Kidney (tissue), 14 donors: ENCODE data around the gene ACBD6. TPM values are rescaled to one million over a fixed set of nuclear protein-coding genes. Genes with fewer than 3 reads are reported as not detected.

ENCODE experiments used
- DNase-seq, 5 donors: peaks; one replicate each; pipeline ENCODE4 v3.0.0-alpha.2; 2013 to 2020
- FAIRE-seq: peaks from 2 replicates; lab custom pipeline; 2012; peaks lifted over from hg19 to GRCh38; lab: Jason Lieb, UNC
- H3K27ac ChIP-seq, 2 donors: one replicate each; pipeline ENCODE4 v1.7.0; 2013; ENCODE audit warnings: low read depth in 2 of 2, low read length in 2 of 2, inconsistent platforms in 1 of 2
- H3K27me3 ChIP-seq: one replicate; pipeline ENCODE4 v1.7.1; 2013; ENCODE audit warnings: low read length, inconsistent platforms; ENCODE audit not compliant: control insufficient read depth, insufficient read depth
- H3K36me3 ChIP-seq, 3 donors: one replicate each; pipeline versions ENCODE4 v1.7.0 to v1.7.1; 2013; ENCODE audit warnings: low read length in 3 of 3, control low read depth in 1 of 3, inconsistent platforms in 1 of 3; ENCODE audit not compliant: insufficient read depth in 3 of 3, control insufficient read depth in 2 of 3
- H3K4me1 ChIP-seq, 3 donors: one replicate each; pipeline versions ENCODE4 v1.7.0 to v1.7.1; 2013; ENCODE audit warnings: low read length in 3 of 3, inconsistent platforms in 1 of 3, low read depth in 1 of 3; ENCODE audit not compliant: control insufficient read depth in 2 of 3, insufficient read depth in 2 of 3
- H3K4me3 ChIP-seq, 3 donors: one replicate each; pipeline versions ENCODE4 v1.7.0 to v1.8.1; 2013; ENCODE audit warnings: low read length in 3 of 3, control low read depth in 1 of 3, inconsistent platforms in 1 of 3
- H3K9ac ChIP-seq, 3 donors: one replicate each; pipeline versions ENCODE4 v1.7.0 to v1.7.1; 2013; ENCODE audit warnings: low read length in 3 of 3, control low read depth in 1 of 3, inconsistent platforms in 1 of 3
- H3K9me3 ChIP-seq, 3 donors: one replicate each; pipeline versions ENCODE4 v1.7.0 to v1.7.1; 2013; ENCODE audit warnings: low read length in 3 of 3, control low read depth in 1 of 3, inconsistent platforms in 1 of 3; ENCODE audit not compliant: control insufficient read depth in 2 of 3, insufficient read depth in 1 of 3
- intact Hi-C: fragments of 100-400 bp; cut with DNase I; formaldehyde crosslinking; loops from one replicate; pipeline ENCODE4 v1.11.1; 2022
- polyA plus RNA-seq: library from polyadenylated mRNA; stranded (reverse); fragments of 350-450 nt; fragmentation: Illumina TruSeq; extraction: RNeasy Lipid Tissue Mini Kit (QIAGEN cat#74804); gene quantifications from one replicate; pipeline ENCODE4 v1.2.3, GENCODE V29; 2014; ENCODE audit warnings: low read depth, low replicate concordance; ENCODE audit not compliant: insufficient read depth
- total RNA-seq: library from RNA; stranded (reverse); fragmentation: NEBNext Ultra II Directional; extraction: Animal tissue kit (Norgen Biotek cat#: 25700); gene quantifications from one replicate; pipeline ENCODE4 v1.2.1, GENCODE V29; 2021
- TF ChIP-seq, protein P1 (sequence below): IDR thresholded peaks from 3 replicates; pipeline ENCODE4 v1.5.1; 2012; ENCODE audit warnings: mild to moderate bottlenecking, moderate library complexity, borderline replicate concordance; ENCODE audit not compliant: insufficient read depth; ENCODE audit errors: extremely low read depth
- donor health status: control.
- donor health status: control.
- donor health status: control.
- donor health status: control.
- donor health status: control.
- donor health status: DM: yes; HTN: yes; CAD: no.
- donor health status: Normal renal cell carcinoma (clear cell type).

The ACBD6 gene
- total and polyA plus RNA-seq, 2 donors from 2014 or later, result 30.9 to 36.4 TPM

DNA sequence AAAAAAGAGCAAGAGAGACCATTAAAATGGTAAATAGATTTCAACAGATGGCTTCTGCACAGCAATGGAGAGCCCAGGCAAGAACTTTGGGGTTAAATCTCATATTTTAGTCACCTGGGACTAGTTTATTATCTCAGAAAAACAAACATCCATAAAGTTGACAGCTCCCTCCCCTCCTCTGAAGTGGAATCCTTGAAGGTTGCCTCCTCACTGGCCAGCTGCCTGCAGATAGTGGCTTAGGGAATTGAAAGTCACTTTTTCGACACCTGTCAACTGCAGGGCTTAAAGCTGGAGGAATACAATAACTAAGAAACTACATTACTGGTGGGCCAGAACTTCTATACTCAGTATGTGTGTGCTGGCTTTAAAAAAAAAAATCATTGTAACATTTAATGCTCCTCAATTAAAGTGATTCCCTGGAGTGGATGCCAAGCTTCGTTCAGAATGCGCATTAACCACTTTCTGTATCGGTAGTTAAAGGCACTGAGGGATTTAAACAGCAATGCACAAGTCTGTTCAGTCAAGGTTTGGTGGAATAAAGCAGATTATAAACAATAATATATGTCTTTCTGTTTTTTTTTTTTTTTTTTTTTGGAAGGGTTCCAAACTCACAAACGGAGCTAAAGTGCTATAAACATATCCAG lies 219.9 kb downstream of the ACBD6 start:
- FAIRE-seq, result no peak
- Histone ChIP-seq H3K4me3 (no peak overlapping the region), H3K9me3 (no peaks in the 10 kb centered on the region), H3K4me1 (no peaks in the 10 kb centered on the region), H3K27me3 (no peaks in the 10 kb centered on the region), H3K27ac (no peak overlapping the region), H3K36me3 (no peaks in the 10 kb centered on the region), H3K9ac (no peak overlapping the region)
- DNase-seq, result no peak
- intact Hi-C loops, result no loop called here
- TF ChIP-seq, protein P1, sequence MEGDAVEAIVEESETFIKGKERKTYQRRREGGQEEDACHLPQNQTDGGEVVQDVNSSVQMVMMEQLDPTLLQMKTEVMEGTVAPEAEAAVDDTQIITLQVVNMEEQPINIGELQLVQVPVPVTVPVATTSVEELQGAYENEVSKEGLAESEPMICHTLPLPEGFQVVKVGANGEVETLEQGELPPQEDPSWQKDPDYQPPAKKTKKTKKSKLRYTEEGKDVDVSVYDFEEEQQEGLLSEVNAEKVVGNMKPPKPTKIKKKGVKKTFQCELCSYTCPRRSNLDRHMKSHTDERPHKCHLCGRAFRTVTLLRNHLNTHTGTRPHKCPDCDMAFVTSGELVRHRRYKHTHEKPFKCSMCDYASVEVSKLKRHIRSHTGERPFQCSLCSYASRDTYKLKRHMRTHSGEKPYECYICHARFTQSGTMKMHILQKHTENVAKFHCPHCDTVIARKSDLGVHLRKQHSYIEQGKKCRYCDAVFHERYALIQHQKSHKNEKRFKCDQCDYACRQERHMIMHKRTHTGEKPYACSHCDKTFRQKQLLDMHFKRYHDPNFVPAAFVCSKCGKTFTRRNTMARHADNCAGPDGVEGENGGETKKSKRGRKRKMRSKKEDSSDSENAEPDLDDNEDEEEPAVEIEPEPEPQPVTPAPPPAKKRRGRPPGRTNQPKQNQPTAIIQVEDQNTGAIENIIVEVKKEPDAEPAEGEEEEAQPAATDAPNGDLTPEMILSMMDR, result no peak

DNA sequence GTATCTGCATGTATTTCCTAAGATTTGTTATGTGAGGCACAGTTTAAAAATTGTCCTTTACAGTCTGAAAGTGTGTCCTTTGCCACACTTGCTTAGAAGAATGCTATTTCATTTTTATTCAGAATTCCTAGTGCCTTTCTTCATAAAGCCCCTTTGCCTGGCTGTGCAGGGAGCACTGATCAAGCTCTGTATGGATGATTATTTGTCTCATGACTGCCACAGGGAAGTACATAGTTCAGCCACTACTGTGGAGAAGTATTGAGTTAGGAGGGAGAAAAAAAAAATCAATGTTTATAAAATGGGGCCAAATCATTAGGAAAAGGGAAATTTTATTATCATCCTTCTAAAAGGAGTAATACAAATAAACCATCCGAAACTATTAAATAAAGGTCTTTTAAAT lies 220.9 kb downstream of the ACBD6 start:
- no peak overlapping the region for H3K9ac ChIP-seq
- intact Hi-C loops, result no loop called here
- H3K4me1 ChIP-seq, result no peaks in the 10 kb centered on the region
- TF ChIP-seq, protein P1, result no peak
- no peaks in the 10 kb centered on the region for H3K36me3 ChIP-seq
- no peak for DNase-seq
- no peak overlapping the region for H3K27ac ChIP-seq
- no peak for FAIRE-seq
- H3K4me3 ChIP-seq, result no peak overlapping the region
- H3K9me3 ChIP-seq, result no peaks in the 10 kb centered on the region
- H3K27me3 ChIP-seq, result no peaks in the 10 kb centered on the region

DNA sequence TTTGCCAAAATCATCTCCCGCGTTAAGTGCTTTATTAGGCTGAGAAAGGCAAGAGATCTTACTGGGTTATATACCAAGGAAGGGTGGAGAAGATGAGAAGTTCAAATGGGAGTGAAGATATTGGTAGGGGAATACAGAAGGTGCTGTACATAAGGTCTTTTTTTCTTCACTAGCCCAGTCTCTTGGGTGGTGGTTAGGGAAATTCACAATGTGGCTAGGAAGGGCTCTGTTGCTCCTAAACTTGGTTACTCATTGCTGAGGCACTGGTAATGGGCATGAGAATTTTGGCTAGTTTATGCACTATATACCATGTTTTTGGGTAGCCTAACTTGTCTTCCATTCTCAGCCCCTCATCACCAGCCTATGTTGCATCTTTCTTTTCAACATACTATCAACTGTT lies 221.8 kb downstream of the ACBD6 start:
- intact Hi-C loops, result no loop called here
- Histone ChIP-seq H3K27me3 (no peaks in the 10 kb centered on the region), H3K9me3 (no peaks in the 10 kb centered on the region), H3K36me3 (no peaks in the 10 kb centered on the region), H3K4me1 (no peaks in the 10 kb centered on the region), H3K9ac (no peak overlapping the region), H3K27ac (no peak overlapping the region), H3K4me3 (no peak overlapping the region)
- FAIRE-seq, result no peak
- DNase-seq, result no peak
- TF ChIP-seq, protein P1, result no peak

DNA sequence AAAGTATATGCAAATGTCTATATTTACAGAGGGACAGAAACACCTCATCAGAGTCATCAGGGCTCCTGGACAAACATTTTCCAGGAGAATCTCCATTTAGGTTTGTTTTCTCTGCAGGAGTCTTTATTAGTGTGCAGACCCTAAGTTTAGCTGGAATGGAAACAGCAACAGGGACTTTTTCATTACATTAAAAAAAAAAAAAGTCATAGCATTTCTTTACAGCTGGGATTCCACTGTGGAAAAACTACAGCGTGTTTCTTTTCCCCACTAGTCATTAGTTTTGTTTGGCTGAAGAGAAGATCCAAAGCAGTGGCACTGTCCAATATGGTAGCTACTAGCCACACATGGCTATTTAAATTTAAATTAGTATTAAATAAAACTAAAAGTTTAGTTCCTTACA lies 222.7 kb downstream of the ACBD6 start:
- TF ChIP-seq, protein P1, result no peak
- no peak for DNase-seq
- peaks cover 0 to under 1% (median 0%) of the 10 kb centered on the region in 3 donors for H3K36me3 ChIP-seq
- no peak overlapping the region for H3K4me3 ChIP-seq
- intact Hi-C loops, result no loop called here
- no peaks in the 10 kb centered on the region for H3K4me1 ChIP-seq
- H3K9ac ChIP-seq, result no peak overlapping the region
- FAIRE-seq, result no peak
- no peaks in the 10 kb centered on the region for H3K9me3 ChIP-seq
- H3K27me3 ChIP-seq, result no peaks in the 10 kb centered on the region
- H3K27ac ChIP-seq, result no peak overlapping the region
